Middle frontal gyrus (tissue), 1 donor: ENCODE measurements around the gene ZBTB8OS.
"Not testable (repeated sequence)": the region's sequence is repeated elsewhere in the genome, so short reads cannot be mapped to it uniquely, and the experiment has no call there.

ENCODE experiments used
- DNase-seq: peaks from one replicate; pipeline ENCODE4 v3.0.0-alpha.2; 2015; ENCODE audit warnings: low spot score; ENCODE audit errors: extremely low spot score

The ZBTB8OS gene

DNA sequence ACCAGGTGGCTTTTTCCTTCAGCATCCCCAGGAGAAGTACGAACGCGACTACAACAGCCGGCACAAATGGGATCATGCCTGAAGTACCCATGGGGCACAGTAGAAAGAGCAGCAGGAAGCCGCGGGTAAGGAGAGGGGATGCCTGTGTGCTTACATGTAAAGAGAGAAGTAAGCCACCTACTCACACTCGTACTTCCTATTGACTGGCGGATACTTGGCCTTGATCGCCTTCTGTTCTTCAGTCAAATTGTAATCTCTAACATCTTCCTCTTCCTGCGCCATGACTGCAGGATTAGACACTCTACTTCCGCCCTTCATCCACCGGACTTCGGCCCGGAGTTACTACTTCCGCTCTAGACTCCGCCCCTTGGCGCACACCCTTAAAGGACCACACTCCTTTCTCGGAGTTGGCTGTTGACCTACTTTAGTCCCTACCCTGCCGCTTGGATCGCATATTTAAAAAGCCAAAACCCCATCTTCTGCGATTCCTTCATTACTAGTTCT, at the start of gene ZBTB8OS:
Gene ZBTB8OS, minus strand, starts transcription at position 303 of the 504 bp plus-strand sequence. Its CDS starts 21 bp downstream, at position 282.
- DNase-seq, result peak; percentile 86

DNA sequence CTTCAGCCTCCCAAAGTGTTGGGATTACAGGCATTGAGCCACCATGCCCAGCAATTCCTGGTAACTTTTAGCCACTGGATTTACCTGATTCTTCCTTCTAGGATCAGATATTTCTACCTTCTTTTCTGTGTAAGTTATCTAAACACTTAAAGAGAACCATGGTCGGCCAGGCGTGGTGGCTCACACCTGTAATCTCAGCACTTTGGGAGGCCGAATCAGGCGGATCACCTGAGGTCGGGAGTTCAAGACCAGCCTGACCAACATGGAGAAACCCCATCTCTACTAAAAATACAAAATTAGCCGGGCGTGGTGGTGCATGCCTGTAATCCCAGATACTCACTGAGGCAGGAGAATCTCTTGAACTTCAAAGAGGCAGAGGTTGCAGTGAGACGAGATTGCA, 46.6 kb upstream of the ZBTB8OS start:
- not testable (repeated sequence) for DNase-seq

DNA sequence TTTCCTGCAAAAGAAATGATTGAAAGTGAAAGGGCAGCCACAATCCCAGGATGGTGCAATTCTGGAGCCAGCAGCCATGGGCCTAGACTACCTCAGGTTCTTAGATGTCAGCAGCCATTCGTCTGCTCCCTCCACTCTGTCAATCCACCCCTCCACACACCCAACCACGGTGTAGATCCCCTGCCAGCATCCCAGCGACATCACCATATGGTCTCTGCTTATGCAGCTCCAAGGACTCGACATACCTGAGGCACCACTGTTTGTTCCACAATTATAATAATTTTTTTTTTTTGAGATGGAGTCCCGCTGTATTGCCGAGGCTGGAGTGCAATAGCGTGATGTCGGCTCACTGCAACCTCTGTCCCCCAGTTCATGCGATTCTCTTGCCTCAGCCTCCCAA, 45.7 kb upstream of the ZBTB8OS start:
- no peak for DNase-seq

DNA sequence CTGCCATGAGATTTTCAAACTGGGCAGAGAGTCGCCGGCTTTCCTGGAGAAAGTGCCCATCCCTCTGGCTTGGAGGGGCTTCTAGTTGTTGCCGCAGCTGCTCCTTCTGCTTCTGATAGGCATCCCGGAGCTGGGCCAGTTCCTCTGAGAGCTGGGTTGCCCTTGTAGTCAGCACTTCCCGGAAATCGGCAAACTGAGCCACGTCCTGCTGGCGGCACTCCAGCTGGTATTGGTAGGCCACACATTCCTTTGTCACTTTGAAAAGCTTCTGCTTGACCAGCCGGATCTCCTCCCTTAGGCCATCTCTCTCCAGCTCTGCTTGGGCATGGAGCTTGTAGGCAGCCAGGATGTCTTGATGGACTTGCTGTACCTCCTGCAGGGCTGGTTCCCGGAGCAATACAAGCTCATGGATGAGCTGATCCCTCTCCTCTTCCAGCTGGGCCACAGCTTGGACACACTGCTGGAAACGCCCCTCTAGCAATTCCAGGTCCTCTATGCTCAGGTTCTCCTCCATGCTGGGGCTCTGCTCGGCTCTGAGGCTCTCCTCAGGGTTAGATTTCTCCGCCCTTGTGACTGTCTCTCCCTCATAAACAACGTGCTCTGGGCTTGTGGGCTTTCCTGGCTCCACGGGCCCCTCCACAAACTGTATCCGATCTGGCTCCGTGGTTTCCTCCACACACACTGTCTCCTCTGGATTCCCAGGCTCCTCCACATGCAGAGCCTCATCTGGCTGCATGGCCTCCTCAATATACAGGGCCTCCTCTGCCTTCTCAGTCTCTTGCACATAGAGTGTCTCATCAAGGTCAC, 45.0 kb upstream of the ZBTB8OS start:
- DNase-seq, result no peak

- no peak for DNase-seq
These were observed 43.3 kb upstream of the ZBTB8OS start for GRCh38 chr1:32693455-32694174.

DNA sequence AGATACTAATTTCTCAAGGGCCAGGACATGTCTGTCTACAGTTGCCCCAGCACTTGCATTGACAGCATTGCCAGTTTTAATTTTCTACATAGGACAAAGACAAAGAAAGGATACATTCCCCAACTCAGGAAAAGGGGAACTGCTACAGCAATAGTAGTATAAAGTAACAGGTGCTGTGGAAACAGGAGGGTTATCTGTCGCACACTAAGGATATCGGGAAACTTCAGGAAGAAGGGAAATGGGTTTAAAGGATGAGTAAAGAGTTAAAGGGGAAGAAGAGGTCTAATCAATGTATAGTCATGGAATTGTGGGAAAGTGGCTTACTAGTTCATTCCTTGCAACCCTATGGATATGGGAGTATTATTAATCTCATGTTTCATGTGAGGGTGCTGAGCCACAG, 36.0 kb upstream of the ZBTB8OS start:
- DNase-seq, result no peak

DNA sequence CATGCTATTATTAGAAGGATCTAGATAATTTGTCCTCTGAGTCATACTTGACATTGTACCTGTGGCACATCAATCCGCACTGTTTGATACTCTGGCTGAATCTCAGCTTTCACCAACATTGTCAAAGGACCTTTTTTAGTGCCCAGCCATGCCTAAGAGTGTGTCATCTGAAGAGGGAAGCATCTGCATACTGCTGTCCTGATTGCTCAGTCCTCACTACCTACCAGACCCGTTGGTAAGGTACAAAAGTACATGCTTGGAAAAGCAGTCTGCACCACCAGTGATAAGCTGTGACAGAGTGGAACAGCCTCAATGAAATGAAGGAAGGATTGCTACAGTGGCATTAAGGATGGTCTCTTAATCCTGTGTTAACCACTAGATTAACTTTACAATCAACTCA, 35.1 kb upstream of the ZBTB8OS start:
- DNase-seq, result no peak

DNA sequence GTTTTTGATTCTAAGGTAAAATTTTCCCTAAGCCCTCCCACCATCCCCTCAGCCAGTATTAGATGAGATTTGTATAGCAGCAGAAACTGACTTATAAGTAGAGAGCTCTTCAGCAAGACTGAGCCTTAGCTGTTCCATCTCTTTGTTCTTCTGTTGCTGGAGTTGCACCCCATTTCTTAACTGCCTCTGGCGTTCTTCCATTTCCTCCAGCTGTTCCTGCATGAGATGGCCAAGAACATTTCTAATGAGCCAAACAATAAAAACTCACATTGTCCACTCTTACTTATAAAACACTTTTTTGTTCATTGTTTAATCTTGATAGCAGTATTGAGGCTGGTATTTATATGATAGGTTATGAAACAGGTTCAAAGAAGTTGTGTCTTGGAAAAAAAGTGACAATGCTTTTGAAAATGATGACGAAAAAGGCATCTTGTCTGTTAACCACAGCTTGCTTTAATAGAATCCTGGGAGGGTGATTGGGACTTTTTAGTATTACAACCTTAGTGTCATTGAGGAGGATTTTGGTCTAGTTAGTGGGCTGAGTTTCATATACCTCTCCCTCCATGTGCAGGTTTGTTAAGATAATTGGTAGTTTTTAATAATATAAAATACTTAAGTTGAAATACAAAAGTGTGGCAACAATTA, 33.9 kb upstream of the ZBTB8OS start:
- no peak for DNase-seq

- no peak for DNase-seq
These were observed 33.0 kb upstream of the ZBTB8OS start for GRCh38 chr1:32683397-32683796.

- DNase-seq, result no peak
These were observed 31.6 kb upstream of the ZBTB8OS start for GRCh38 chr1:32681999-32682398.

DNA sequence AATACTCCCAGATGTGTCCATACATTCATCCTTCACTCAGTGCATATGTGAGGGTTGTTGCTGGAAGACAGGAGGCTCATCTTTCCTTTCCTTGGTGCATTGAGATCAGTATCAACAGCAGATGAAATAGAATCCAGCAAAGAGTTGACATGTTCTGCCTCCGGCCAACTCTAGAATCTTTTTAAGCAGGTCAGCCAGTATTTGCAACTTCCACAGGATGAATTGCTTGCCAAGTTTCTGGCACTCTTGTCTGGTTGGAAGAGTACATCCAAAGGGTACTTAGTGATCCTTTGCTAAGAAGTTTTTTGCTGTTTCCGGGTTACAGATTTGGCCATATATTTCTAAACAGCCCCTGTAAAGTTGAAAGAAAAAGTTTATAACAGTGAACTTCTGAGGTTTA, 31.2 kb upstream of the ZBTB8OS start:
- no peak for DNase-seq

- DNase-seq, result no peak
These were observed 30.3 kb upstream of the ZBTB8OS start for GRCh38 chr1:32680642-32681041.

GRCh38 chr1:32679993-32680392, 29.6 kb upstream of the ZBTB8OS start:
- not testable (repeated sequence) for DNase-seq

DNA sequence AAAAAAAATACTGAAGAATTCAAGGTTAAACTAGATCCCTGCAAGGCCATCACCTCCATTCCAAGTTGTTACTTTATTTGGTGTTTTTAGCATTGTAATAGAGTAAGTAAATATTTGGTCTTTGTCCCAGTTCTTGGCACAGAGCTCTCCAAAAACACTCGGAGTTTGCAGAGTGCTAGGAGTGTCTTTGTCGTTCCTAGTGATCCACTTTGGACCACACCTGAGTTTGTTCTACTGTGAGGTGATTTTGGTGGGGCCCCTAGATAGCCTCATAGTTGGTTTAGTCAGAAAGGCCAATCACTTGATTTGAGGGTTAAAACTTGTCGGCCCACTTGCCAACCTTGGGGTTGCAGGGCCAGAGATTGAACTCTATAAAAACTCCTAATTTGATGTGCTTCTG, 26.6 kb upstream of the ZBTB8OS start:
- no peak for DNase-seq

GRCh38 chr1:32668716-32669115, 18.4 kb upstream of the ZBTB8OS start:
- DNase-seq, result peak; percentile 44

GRCh38 chr1:32666901-32667566, 16.7 kb upstream of the ZBTB8OS start:
- no peak for DNase-seq

GRCh38 chr1:32665915-32666314, 15.6 kb upstream of the ZBTB8OS start:
- no peak for DNase-seq

GRCh38 chr1:32659581-32659980, 9.2 kb upstream of the ZBTB8OS start:
- DNase-seq, result no peak

GRCh38 chr1:32652244-32652962, 2.1 kb upstream of the ZBTB8OS start:
- DNase-seq, result no peak

DNA sequence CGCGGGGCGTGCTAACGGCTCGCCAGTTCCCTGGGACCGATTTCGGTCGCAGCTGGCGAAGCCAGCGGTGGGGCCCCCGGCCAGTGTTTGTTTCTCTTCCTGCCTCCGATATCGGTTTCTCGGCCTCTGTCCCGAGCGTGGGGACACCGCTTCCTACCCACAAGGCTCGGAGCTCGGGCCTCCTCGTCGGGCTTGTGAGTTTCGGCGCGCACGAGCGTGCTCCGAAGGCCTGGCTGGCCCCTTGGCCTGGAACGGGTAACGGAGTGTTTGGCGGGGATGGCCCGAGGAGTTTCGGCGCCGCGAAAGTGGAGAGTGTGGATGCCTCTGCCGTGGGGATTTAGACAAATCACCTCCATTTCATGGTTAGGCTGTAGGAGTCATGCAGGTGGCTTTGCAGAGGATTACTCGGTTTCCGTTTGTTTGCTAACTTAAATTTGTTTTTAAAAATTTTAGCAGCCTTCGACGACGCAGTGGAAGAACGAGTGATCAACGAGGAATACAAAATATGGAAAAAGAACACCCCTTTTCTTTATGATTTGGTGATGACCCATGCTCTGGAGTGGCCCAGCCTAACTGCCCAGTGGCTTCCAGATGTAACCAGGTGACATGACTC, 1.2 kb upstream of the ZBTB8OS start:
- no peak for DNase-seq
